ENCODE results near the gene FGFR2.

DNA sequence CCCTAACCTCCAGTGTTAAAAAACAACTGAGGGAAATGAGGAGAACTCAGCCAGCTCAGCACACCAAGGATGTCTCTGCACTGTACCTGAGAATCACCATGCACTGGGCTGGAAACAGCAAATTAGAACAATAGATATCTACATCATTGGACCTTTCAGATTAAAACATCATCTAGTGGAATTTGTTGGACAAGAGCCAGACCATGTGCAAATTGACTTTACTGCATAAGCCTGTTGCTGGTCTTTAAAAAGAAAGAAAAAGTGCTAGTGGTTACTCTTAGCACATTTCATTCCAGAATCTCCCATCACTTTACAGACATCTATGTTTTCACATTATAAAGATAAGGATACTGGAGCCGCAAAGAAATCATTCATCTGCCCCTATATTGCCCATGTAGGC, 75.4 kb downstream of the FGFR2 start:
- TF ChIP-seq POLR2AphosphoS5 (IDR thresholded peaks at IDR 0.05) (no peak), POLR2A (IDR thresholded peaks at IDR 0.05) (no peak), EP300 (IDR thresholded peaks at IDR 0.05) (no peak)
- TF ChIP-seq, protein P1, sequence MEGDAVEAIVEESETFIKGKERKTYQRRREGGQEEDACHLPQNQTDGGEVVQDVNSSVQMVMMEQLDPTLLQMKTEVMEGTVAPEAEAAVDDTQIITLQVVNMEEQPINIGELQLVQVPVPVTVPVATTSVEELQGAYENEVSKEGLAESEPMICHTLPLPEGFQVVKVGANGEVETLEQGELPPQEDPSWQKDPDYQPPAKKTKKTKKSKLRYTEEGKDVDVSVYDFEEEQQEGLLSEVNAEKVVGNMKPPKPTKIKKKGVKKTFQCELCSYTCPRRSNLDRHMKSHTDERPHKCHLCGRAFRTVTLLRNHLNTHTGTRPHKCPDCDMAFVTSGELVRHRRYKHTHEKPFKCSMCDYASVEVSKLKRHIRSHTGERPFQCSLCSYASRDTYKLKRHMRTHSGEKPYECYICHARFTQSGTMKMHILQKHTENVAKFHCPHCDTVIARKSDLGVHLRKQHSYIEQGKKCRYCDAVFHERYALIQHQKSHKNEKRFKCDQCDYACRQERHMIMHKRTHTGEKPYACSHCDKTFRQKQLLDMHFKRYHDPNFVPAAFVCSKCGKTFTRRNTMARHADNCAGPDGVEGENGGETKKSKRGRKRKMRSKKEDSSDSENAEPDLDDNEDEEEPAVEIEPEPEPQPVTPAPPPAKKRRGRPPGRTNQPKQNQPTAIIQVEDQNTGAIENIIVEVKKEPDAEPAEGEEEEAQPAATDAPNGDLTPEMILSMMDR (IDR thresholded peaks at IDR 0.05) = no peak
